Mesothelial cell of epicardium (in vitro differentiated cells): Measurements from ENCODE around the gene GPC6. TPM values are rescaled to one million over a fixed set of nuclear protein-coding genes. Genes with fewer than 3 reads are reported as not detected.

Experiments
- DNase-seq, 2 experiments: peaks; one replicate each; pipeline ENCODE4 v3.0.0; 2021; ENCODE audit warnings: low spot score in 2 of 2; ENCODE audit not compliant: unreplicated experiment in 2 of 2
- H3K27ac Mint-ChIP-seq: 2 replicates; pipeline ENCODE4 v1.8.0; 2021; ENCODE audit warnings: mixed read lengths
- H3K27me3 Mint-ChIP-seq: 2 replicates; pipeline ENCODE4 v1.8.0; 2021; ENCODE audit warnings: low read depth, mixed read lengths
- H3K36me3 Mint-ChIP-seq: 2 replicates; pipeline ENCODE4 v1.8.0; 2021; ENCODE audit warnings: mixed read lengths
- H3K4me1 Mint-ChIP-seq: 2 replicates; pipeline ENCODE4 v1.8.0; 2021; ENCODE audit warnings: mixed read lengths
- H3K4me3 Mint-ChIP-seq: 2 replicates; pipeline ENCODE4 v1.8.0; 2021; ENCODE audit warnings: mild to moderate bottlenecking, moderate library complexity, mixed read lengths
- H3K9me3 Mint-ChIP-seq: 2 replicates; pipeline ENCODE4 v1.8.0; 2021; ENCODE audit warnings: mixed read lengths
- CTCF ChIP-seq: fragments of 200-600 bp; sonication (generic); IDR thresholded peaks from one replicate; pipeline ENCODE4 v1.5.0; 2021; ENCODE audit warnings: antibody characterized with exemption; ENCODE audit not compliant: unreplicated experiment
- total RNA-seq: library from RNA; stranded (reverse); gene quantifications from 3 replicates; pipeline ENCODE4 v1.2.1, GENCODE V29; 2021

GPC6 gene
- total RNA-seq, 1 donor from 2014 or later: 112 TPM

GRCh38 chr13:93769101-93769500 is 542.5 kb downstream of the GPC6 start:
- H3K4me1 Mint-ChIP-seq: peaks cover 59% of the 10 kb centered on the region
- no peak for TF ChIP-seq CTCF
- no peaks in the 10 kb centered on the region for H3K9me3 Mint-ChIP-seq
- DNase-seq: no peak
- H3K4me3 Mint-ChIP-seq: no peak overlapping the region
- H3K27ac Mint-ChIP-seq: no peak overlapping the region
- H3K27me3 Mint-ChIP-seq: no peaks in the 10 kb centered on the region
- H3K36me3 Mint-ChIP-seq: no peaks in the 10 kb centered on the region

- H3K27ac Mint-ChIP-seq: no peak overlapping the region
- H3K4me1 Mint-ChIP-seq: peaks cover 59% of the 10 kb centered on the region
- peaks cover 4% of the 10 kb centered on the region for H3K9me3 Mint-ChIP-seq
- H3K36me3 Mint-ChIP-seq: no peaks in the 10 kb centered on the region
- no peak overlapping the region for H3K4me3 Mint-ChIP-seq
- no peak for DNase-seq
- no peak for TF ChIP-seq CTCF
- no peaks in the 10 kb centered on the region for H3K27me3 Mint-ChIP-seq
Observed at GRCh38 chr13:93769607-93770006, 543.0 kb downstream of the GPC6 start.

- no peak for TF ChIP-seq CTCF
- peaks cover 61% of the 10 kb centered on the region for H3K4me1 Mint-ChIP-seq
- no peaks in the 10 kb centered on the region for H3K36me3 Mint-ChIP-seq
- peaks cover 4% of the 10 kb centered on the region for H3K9me3 Mint-ChIP-seq
- H3K27ac Mint-ChIP-seq: peak overlapping the region; percentile 75
- H3K4me3 Mint-ChIP-seq: no peak overlapping the region
- DNase-seq: no peak
- no peaks in the 10 kb centered on the region for H3K27me3 Mint-ChIP-seq
Observed at GRCh38 chr13:93771227-93771626, 544.6 kb downstream of the GPC6 start.

GRCh38 chr13:93771782-93772181 is 545.2 kb downstream of the GPC6 start:
- Mint-ChIP-seq H3K4me1 (peaks cover 62% of the 10 kb centered on the region), H3K27me3 (no peaks in the 10 kb centered on the region)
- TF ChIP-seq CTCF: no peak

GRCh38 chr13:93774506-93774905 is 547.9 kb downstream of the GPC6 start:
- peaks cover 41% of the 10 kb centered on the region for H3K4me1 Mint-ChIP-seq
- H3K36me3 Mint-ChIP-seq: no peaks in the 10 kb centered on the region
- no peaks in the 10 kb centered on the region for H3K27me3 Mint-ChIP-seq
- no peak overlapping the region for H3K4me3 Mint-ChIP-seq
- H3K27ac Mint-ChIP-seq: no peak overlapping the region
- no peak for DNase-seq
- peaks cover 4% of the 10 kb centered on the region for H3K9me3 Mint-ChIP-seq
- TF ChIP-seq CTCF: no peak

More at GRCh38 chr13:93771782-93772181, 545.2 kb downstream of the GPC6 start:
- Mint-ChIP-seq H3K27ac (no peak overlapping the region), H3K36me3 (no peaks in the 10 kb centered on the region), H3K9me3 (peaks cover 4% of the 10 kb centered on the region), H3K4me3 (no peak overlapping the region)
- DNase-seq: no peak

- Mint-ChIP-seq H3K4me1 (peaks cover 38% of the 10 kb centered on the region), H3K4me3 (no peak overlapping the region), H3K27ac (no peak overlapping the region), H3K27me3 (no peaks in the 10 kb centered on the region), H3K36me3 (no peaks in the 10 kb centered on the region), H3K9me3 (peaks cover 4% of the 10 kb centered on the region)
- no peak for TF ChIP-seq CTCF
- no peak for DNase-seq
Observed at GRCh38 chr13:93775027-93775426, 548.4 kb downstream of the GPC6 start.
